Esophagus (tissue), 2 donors: ENCODE data around the gene DDR1. TPM values are rescaled to one million over a fixed set of nuclear protein-coding genes. Genes with fewer than 3 reads are reported as not detected.

Experiments
- H3K27ac ChIP-seq, 2 donors: one replicate each; pipeline ENCODE4 v1.5.1; 2013; ENCODE audit warnings: low read depth in 2 of 2, mild to moderate bottlenecking in 2 of 2, inconsistent platforms in 1 of 2, low read length in 1 of 2, moderate library complexity in 1 of 2
- H3K27me3 ChIP-seq, 2 donors: one replicate each; pipeline ENCODE4 v1.6.1; 2013; ENCODE audit warnings: low read length in 2 of 2, control low read depth in 1 of 2, mild to moderate bottlenecking in 1 of 2; ENCODE audit not compliant: insufficient read depth in 2 of 2, control insufficient read depth in 1 of 2
- H3K36me3 ChIP-seq, 2 donors: one replicate each; pipeline ENCODE4 v1.6.1; 2013; ENCODE audit warnings: low read length in 1 of 2; ENCODE audit not compliant: control insufficient read depth in 2 of 2, insufficient read depth in 2 of 2
- H3K4me1 ChIP-seq, 2 donors: one replicate each; pipeline ENCODE4 v1.6.1; 2013; ENCODE audit warnings: low read length in 1 of 2; ENCODE audit not compliant: control insufficient read depth in 2 of 2, insufficient read depth in 2 of 2
- H3K4me3 ChIP-seq, 2 donors: one replicate each; pipeline ENCODE4 v1.5.1; 2013; ENCODE audit warnings: low read length in 2 of 2, mild to moderate bottlenecking in 2 of 2, low read depth in 1 of 2, moderate library complexity in 1 of 2
- H3K9me3 ChIP-seq, 2 donors: one replicate each; pipeline ENCODE4 v1.6.1; 2013; ENCODE audit warnings: mild to moderate bottlenecking in 2 of 2, low read depth in 1 of 2, low read length in 1 of 2, moderate library complexity in 1 of 2; ENCODE audit not compliant: control insufficient read depth in 2 of 2, insufficient read depth in 1 of 2
- WGBS, 2 donors: extraction: QIAGEN DNeasy Blood & Tissue Kit; methylation state at CpG; one replicate each; pipeline ENCODE4 v1.1.7; 2013; 5-methylcytosine and 5-hydroxymethylcytosine counted together
- polyA plus RNA-seq, 2 donors: library from polyadenylated mRNA; stranded (reverse); fragments of 200-250 nt; gene quantifications; one replicate each; pipeline ENCODE4 v1.2.3, GENCODE V29; 2013
- donor health status: healthy with polysubstance abuse.
- donor health status: Bipolar disorder and iron deficiency.

Gene DDR1
- polyA plus RNA-seq, 2 donors: 102 to 136 TPM

- Histone ChIP-seq H3K4me3 (peak overlapping the region in 1 of 2 donors; percentile 18), H3K4me1 (peaks cover 0 to 12% of the 10 kb centered on the region in 2 donors), H3K27ac (peak overlapping the region; percentile 88 to 94), H3K36me3 (no peaks in the 10 kb centered on the region), H3K9me3 (no peaks in the 10 kb centered on the region), H3K27me3 (no peaks in the 10 kb centered on the region)
- WGBS, 2 donors: 13 to 14% methylated on average over 15 of the region's 15 CpGs
Measured at GRCh38 chr6:30877419-30878262, 6.7 kb upstream of the DDR1 start.

GRCh38 chr6:30879684-30880427, 4.5 kb upstream of the DDR1 start:
- H3K27me3 ChIP-seq: no peaks in the 10 kb centered on the region
- peaks cover 0 to 12% of the 10 kb centered on the region in 2 donors for H3K4me1 ChIP-seq
- no peak overlapping the region for H3K27ac ChIP-seq
- no peaks in the 10 kb centered on the region for H3K36me3 ChIP-seq
- no peak overlapping the region for H3K4me3 ChIP-seq
- 85 to 88% methylated on average over 8 of the region's 8 CpGs for WGBS, 2 donors
- no peaks in the 10 kb centered on the region for H3K9me3 ChIP-seq

GRCh38 chr6:30880698-30881252, 3.5 kb upstream of the DDR1 start:
- H3K27ac ChIP-seq: no peak overlapping the region
- WGBS, 2 donors: 74% methylated on average over 16 of the region's 16 CpGs

GRCh38 chr6:30881392-30882203, 2.7 kb upstream of the DDR1 start:
- Histone ChIP-seq H3K4me1 (peaks cover 1 to 15% of the 10 kb centered on the region in 2 donors), H3K4me3 (peak overlapping the region in 1 of 2 donors; percentile 7)

More at GRCh38 chr6:30880698-30881252, 3.5 kb upstream of the DDR1 start:
- peaks cover 0 to 12% of the 10 kb centered on the region in 2 donors for H3K4me1 ChIP-seq
- no peak overlapping the region for H3K4me3 ChIP-seq
- no peaks in the 10 kb centered on the region for H3K36me3 ChIP-seq
- no peaks in the 10 kb centered on the region for H3K9me3 ChIP-seq
- no peaks in the 10 kb centered on the region for H3K27me3 ChIP-seq

GRCh38 chr6:30882204-30882758, 2.0 kb upstream of the DDR1 start:
- Histone ChIP-seq H3K9me3 (no peaks in the 10 kb centered on the region), H3K4me1 (peaks cover 2 to 15% of the 10 kb centered on the region in 2 donors), H3K4me3 (peak overlapping the region; percentile 27 to 86), H3K27me3 (no peaks in the 10 kb centered on the region), H3K27ac (peak overlapping the region; percentile 96 to 99), H3K36me3 (no peaks in the 10 kb centered on the region)
- 36 to 44% methylated on average over 8 of the region's 8 CpGs for WGBS, 2 donors

More at GRCh38 chr6:30881392-30882203, 2.7 kb upstream of the DDR1 start:
- WGBS, 2 donors: 60 to 64% methylated on average over 14 of the region's 14 CpGs
- no peaks in the 10 kb centered on the region for H3K9me3 ChIP-seq
- H3K36me3 ChIP-seq: no peaks in the 10 kb centered on the region
- H3K27ac ChIP-seq: peak overlapping the region; percentile 96 to 99
- no peaks in the 10 kb centered on the region for H3K27me3 ChIP-seq

- peaks cover 2 to 14% of the 10 kb centered on the region in 2 donors for H3K4me1 ChIP-seq
- H3K27me3 ChIP-seq: no peaks in the 10 kb centered on the region
- no peaks in the 10 kb centered on the region for H3K9me3 ChIP-seq
- peak overlapping the region; percentile 64 to 86 for H3K4me3 ChIP-seq
- no peaks in the 10 kb centered on the region for H3K36me3 ChIP-seq
- 32 to 43% methylated on average over 14 to 15 of the region's 15 CpGs for WGBS, 2 donors
- peak overlapping the region; percentile 96 to 99 for H3K27ac ChIP-seq
Measured at GRCh38 chr6:30882759-30883684, 1.3 kb upstream of the DDR1 start.

- Histone ChIP-seq H3K4me3 (peak overlapping the region; percentile 64 to 86), H3K27me3 (no peaks in the 10 kb centered on the region), H3K27ac (peak overlapping the region; percentile 96 to 99), H3K4me1 (peaks cover 2 to 15% of the 10 kb centered on the region in 2 donors), H3K9me3 (no peaks in the 10 kb centered on the region), H3K36me3 (peaks cover 0 to 13% of the 10 kb centered on the region in 2 donors)
- 4 to 7% methylated on average over 45 to 59 of the region's 59 CpGs for WGBS, 2 donors
Measured at GRCh38 chr6:30884521-30885480, 482 bp downstream of the DDR1 start.
